ENCODE data around the gene GAS6.

DNA sequence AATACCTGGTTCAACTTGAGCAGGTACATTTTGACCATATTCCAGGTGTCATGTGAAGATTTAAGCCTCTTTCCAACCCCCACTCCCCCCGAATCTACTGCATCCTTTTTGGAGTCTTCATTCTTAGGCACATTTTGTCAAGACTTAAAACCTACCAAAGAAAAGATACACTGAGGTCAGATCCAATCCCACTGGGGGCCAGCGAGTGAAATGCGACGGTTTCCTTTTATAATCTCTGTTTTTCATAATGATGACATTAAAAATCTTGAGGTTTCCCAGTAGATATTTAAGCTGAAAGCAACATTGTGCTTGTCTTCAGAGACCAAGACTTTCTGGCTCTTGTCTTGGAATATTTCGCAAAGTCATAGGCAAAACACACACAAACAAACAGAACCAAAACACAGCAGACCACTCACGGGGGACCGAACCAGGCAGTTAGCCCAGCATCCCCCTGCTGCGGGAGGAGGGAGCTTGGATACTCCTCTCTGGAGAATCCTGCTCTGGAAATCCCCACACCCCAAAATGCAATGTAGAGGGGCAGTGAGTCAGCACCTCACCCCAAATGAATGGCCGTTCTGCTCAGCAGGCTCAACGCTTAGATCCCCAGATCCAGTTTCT, 506 bp upstream of the GAS6 start:
- TF ChIP-seq ZC3H10 (CRISPR knock-in tag; IDR thresholded peaks at IDR 0.05): no peak
- TF ChIP-seq ARNTL (CRISPR knock-in tag; IDR thresholded peaks at IDR 0.05; ENCODE audit: borderline replicate concordance, low read depth): no peak
- TF ChIP-seq, protein P1, sequence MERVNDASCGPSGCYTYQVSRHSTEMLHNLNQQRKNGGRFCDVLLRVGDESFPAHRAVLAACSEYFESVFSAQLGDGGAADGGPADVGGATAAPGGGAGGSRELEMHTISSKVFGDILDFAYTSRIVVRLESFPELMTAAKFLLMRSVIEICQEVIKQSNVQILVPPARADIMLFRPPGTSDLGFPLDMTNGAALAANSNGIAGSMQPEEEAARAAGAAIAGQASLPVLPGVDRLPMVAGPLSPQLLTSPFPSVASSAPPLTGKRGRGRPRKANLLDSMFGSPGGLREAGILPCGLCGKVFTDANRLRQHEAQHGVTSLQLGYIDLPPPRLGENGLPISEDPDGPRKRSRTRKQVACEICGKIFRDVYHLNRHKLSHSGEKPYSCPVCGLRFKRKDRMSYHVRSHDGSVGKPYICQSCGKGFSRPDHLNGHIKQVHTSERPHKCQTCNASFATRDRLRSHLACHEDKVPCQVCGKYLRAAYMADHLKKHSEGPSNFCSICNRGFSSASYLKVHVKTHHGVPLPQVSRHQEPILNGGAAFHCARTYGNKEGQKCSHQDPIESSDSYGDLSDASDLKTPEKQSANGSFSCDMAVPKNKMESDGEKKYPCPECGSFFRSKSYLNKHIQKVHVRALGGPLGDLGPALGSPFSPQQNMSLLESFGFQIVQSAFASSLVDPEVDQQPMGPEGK (CRISPR knock-in tag; IDR thresholded peaks at IDR 0.05; ENCODE audit: borderline replicate concordance): no peak
- TF ChIP-seq, protein P2, sequence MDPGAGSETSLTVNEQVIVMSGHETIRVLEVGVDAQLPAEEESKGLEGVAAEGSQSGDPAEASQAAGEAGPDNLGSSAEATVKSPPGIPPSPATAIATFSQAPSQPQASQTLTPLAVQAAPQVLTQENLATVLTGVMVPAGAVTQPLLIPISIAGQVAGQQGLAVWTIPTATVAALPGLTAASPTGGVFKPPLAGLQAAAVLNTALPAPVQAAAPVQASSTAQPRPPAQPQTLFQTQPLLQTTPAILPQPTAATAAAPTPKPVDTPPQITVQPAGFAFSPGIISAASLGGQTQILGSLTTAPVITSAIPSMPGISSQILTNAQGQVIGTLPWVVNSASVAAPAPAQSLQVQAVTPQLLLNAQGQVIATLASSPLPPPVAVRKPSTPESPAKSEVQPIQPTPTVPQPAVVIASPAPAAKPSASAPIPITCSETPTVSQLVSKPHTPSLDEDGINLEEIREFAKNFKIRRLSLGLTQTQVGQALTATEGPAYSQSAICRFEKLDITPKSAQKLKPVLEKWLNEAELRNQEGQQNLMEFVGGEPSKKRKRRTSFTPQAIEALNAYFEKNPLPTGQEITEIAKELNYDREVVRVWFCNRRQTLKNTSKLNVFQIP (CRISPR knock-in tag; IDR thresholded peaks at IDR 0.05; ENCODE audit: borderline replicate concordance, low read depth): no peak
- no peak for TF ChIP-seq TCF4 (CRISPR knock-in tag; IDR thresholded peaks at IDR 0.05; ENCODE audit: borderline replicate concordance)

Measured in SK-N-SH treated with all-trans-retinoic acid at 6 μM for 48 hours (cell line).